Endometrial microvascular endothelial cells (primary cell): ENCODE data around the gene ALDH1L1. TPM values are rescaled to one million over a fixed set of nuclear protein-coding genes. Genes with fewer than 3 reads are reported as not detected.

Source experiments
- in situ Hi-C: cut with HindIII; loops from 2 replicates; pipeline ENCODE4 v1.10.0; 2017; ENCODE audit warnings: low sequenced_read_pairs, low pct_unique_long_range_greater_than_20kb; ENCODE audit errors: inconsistent ontology term
- total RNA-seq: library from RNA; depleted of rRNA; stranded (reverse); fragments of >200 nt; gene quantifications from one replicate; pipeline ENCODE4 v1.2.3, GENCODE V29; 2015; ENCODE audit errors: inconsistent ontology term

ALDH1L1 gene
- total RNA-seq = not detected

- in situ Hi-C loops = no loop called here
Observed at GRCh38 chr3:126180477-126181397, at the start of gene ALDH1L1. ALDH1L1 (minus strand) TSS chr3:126180586; CDS start chr3:126160979, 19,607 bp downstream.

DNA sequence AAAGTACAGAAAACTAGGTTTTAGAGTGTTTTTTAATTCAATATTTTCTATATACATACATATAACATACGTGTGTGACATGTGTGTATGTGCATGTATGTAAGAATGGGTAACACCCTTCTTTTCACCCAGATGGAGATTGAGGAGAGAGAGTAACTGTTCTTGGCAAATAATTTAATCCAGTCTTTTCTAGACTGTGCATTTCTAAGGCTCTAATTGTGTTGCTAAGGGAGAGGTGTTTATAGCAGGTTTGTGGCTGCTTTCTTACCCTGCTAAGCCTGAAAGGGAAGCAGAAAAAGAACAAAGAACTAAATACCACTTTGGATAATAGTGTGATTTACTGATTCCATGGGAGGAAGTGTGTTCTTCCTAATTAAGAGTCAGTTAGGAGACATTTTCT, 46.0 kb upstream of the ALDH1L1 start:
- in situ Hi-C loops = no loop called here

DNA sequence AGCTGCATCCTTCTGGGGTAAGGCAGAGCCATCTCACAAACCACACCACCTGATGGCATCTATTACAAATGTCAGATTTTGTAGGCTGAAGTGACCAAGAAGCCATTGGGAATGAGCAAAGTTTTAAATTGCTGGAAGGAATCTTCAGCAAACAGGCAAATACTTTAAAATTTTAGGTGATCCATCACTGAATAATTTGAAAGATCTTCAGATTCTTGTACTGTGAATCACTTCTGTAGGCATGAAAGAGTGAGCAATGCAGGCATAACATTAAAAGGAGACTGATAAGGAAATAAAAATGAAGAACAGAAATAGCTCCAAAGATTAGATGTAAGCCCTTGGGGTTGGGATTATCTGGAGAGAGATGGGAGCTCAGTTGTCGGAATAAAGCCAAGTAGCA, 36.0 kb upstream of the ALDH1L1 start:
- in situ Hi-C loops = no loop called here

- in situ Hi-C loops = no loop called here
Observed at GRCh38 chr3:126213379-126214028, 33.1 kb upstream of the ALDH1L1 start.

- in situ Hi-C loops = no loop called here
Observed at GRCh38 chr3:126212620-126213378, 32.4 kb upstream of the ALDH1L1 start.

- in situ Hi-C loops = no loop called here
Observed at GRCh38 chr3:126212250-126212619, 31.8 kb upstream of the ALDH1L1 start.

DNA sequence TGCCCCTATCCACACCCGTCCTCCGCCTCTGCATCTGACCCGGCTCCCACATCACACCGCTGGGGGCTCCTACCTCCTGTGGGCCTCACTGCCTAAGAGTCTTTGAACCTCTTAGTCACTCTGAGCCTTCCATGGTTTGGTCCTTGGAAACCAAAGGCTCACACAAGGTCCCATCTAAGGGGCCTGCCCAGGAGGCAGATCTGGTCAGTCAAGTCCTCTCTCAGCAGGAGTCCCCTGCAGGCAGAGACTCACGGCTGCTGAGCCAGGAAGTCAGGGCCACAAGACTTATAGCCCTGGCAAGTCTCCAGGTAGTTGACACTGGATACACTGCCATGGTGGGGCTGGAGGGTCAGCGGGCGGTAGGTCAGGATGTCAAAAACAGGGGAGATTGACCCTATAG, 31.2 kb upstream of the ALDH1L1 start:
- in situ Hi-C loops = no loop called here

DNA sequence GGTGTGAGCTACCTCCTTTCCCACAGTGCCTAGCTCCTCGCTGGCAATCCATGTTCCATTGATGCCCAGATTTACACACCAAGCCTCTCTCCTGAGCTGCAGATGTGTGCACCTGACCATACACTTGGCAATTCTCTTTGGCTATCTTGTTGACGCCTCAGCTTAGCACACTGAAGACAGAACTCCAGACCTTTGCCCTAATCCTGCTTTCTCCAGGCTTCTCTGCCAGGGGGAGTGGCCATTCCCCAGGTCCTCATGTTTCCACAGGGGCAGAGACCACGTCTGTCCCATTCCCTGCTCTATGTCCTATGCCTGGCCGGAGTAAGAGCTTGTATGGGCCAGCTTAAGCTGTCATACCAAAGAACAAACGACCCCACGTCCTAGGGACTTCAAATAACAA, 30.2 kb upstream of the ALDH1L1 start:
- in situ Hi-C loops = no loop called here

DNA sequence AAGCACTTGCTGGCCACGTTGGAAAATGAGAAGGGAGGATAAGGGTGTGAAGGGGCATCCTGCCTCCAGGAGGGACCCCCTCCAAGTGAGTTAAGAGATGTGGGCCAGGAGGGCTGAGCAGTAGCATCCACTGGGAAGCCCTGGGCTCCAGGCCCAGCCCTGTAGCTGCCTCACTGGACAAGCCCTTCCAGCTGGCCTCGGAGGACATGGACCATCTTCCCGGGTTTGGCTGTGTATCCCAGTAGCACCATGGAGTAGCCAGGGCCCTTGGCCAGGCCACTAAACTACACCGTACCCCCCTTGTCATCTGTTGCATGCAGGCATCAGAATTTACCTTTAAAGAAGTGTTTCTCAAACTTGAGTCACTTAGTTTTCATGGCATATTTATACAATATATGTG, 29.4 kb upstream of the ALDH1L1 start:
- in situ Hi-C loops = no loop called here

DNA sequence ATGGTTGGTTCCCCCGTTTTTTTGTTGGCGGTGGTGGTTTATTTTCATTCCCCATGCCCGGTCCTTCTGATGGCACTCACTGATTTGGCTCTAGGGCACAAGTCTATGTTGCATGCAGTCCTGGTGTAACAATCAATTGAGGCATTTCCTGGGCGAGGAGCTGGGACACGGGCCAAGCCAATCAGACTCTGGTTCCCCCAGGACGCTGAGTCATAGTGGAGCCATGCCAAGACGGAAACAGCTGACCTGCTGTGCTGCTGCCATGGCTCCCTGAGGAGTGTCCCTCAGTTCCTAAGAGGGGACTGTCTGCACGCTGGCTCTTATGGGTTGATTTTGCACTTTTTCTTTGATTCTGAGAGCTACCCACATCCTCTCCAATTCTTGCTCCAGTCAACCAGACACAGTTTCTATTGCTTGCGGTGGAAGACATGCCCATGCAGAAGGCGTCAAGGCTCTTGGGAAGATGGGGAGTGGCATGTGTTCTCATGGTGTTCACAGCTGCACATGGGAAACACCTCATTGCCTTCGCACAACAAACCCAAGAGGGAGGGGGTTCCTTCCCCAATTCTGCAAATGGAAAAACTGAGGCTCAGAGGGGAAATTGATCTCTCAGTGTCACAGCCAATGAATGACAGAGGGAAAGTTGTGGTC, 28.3 kb upstream of the ALDH1L1 start:
- in situ Hi-C loops = no loop called here

GRCh38 chr3:126208182-126208581, 27.8 kb upstream of the ALDH1L1 start:
- in situ Hi-C loops = no loop called here

GRCh38 chr3:126207166-126207565, 26.8 kb upstream of the ALDH1L1 start:
- in situ Hi-C loops = no loop called here

DNA sequence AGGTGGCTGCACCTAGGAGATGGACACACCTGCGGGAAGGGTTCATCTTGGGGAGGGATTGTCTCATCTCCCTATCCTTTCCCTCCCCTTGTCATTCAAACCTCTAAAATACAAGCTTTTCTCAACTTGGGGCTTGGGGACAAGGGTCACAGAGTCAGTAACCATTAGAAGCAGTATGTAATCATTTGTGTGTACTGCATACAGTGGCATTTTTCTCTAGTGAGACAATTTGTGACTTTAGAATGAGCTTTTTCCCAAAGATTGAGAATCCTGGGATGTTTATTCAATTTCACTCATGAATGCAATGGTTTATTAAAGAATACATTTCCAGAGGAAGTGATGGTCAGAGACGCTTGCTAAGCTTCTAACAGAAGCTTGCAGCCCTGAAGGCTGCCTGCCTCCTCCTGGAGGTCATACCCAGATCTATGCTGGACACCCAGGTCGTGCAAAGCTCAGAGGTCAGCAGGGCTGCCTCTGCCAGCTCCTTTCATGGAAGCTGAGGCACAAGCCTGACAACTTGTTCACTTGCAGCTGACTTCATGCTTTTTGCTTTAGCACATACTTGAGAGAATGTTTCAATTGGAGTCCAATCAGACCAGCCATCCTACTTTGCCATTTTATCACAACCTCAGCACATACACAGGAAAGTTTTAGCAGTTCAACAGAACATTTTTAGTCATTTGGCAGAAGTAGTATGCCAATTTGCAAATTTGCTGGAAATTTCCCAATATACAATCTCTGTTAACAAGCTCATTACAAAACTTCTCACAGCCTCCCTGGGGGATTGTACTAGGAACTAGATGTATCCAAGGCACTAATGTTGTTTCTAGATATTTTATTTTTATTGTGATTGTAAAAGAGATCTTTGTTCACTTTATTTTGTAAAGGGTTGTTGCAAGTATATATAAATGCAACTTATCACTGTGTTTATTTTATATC, 25.6 kb upstream of the ALDH1L1 start:
- in situ Hi-C loops = no loop called here

- in situ Hi-C loops = no loop called here
Observed at GRCh38 chr3:126202680-126203079, 22.3 kb upstream of the ALDH1L1 start.

DNA sequence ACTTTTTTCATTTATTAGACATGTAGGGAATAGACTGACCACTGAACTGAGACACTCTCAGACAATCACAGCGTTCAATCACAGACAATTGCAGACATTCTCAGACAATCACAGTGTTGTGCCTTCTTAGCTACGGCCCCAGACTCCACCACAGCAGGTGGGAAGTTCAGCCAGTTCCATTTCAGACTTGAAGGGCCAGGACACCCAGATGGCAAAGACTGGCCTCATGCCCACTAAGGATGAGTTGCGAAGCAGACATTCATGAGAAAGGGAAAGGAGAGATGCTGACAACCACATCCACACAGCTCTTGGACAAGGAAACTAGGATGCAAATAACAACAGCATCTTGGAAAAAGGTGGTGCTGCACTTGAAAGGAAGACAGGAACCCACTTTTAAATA, 21.9 kb upstream of the ALDH1L1 start:
- in situ Hi-C loops = no loop called here

- in situ Hi-C loops = no loop called here
Observed at GRCh38 chr3:126201168-126201567, 20.8 kb upstream of the ALDH1L1 start.

DNA sequence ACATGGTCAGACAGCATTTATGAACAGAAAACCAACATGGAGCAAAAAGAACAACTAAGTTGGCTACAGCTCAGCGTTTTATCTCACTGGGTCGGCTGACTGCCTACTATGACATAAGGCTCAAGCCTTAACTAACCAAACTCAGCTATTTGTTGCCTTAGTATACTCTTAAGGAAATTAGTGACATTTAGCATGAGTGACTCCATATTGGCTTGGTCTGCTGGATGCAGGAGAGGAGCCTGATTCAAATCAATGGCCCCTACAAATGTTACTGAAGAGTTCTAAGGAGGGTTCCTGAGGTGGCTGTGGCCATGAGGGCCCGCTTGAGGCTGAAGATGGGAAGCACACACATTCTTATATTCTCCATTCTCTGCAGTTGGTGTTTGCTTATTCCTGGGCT, 20.1 kb upstream of the ALDH1L1 start:
- in situ Hi-C loops = no loop called here

- in situ Hi-C loops = no loop called here
Observed at GRCh38 chr3:126199256-126199655, 18.9 kb upstream of the ALDH1L1 start.
